ENCODE measurements around the gene RBMS3. TPM values are rescaled to one million over a fixed set of nuclear protein-coding genes. Genes with fewer than 3 reads are reported as not detected.

The RBMS3 gene
- total and polyA plus RNA-seq, 2 donors (not counting 1 experiment from before 2014, with no cell fraction given), result 26.9 to 68.4 TPM

DNA sequence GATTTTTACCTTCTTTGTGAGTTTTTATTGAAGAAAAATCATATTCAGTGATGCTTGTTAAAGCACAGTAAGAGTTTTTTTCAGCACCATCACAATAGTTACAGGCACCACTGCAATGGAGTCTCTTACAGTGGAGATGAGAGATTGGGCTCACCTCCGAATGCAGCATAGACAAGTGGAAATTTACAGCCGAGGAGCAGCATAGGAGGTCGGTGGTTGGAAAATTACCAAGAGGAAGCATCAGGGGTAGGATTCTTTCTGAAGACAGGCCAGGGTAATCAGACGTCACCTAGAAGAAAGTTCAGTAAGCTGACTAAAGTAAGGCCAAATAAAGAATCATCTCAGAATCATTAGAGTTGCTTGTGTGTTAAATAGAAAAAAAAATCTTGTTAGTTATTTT is 491.6 kb downstream of the RBMS3 start:
- Histone ChIP-seq H4K20me1 (ENCODE audit: control insufficient read depth, extremely low read depth, insufficient read depth, low read length) (no peaks in the 10 kb centered on the region), H3K9me3 (ENCODE audit: control insufficient read depth, insufficient read depth, low read depth, low read length) (no peaks in the 10 kb centered on the region), H3K27me3 (ENCODE audit: control insufficient read depth, insufficient read depth, low read length) (no peaks in the 10 kb centered on the region), H3K4me2 (ENCODE audit: extremely low read depth, insufficient read depth, low read length) (no peak overlapping the region), H3K4me1 (ENCODE audit: control insufficient read depth, extremely low read depth, insufficient read depth, low read length) (no peaks in the 10 kb centered on the region), H3K4me3 (replicated peaks in 1 of 4; ENCODE audit: control extremely low read depth in 1 of 4, insufficient read depth in 1 of 4, low read depth in 3 of 4, low read length in 4 of 4) (no peak overlapping the region), H3K9ac (ENCODE audit: insufficient read depth, low read length) (no peak overlapping the region), H3K79me2 (ENCODE audit: control insufficient read depth, insufficient read depth, low read length) (no peaks in the 10 kb centered on the region), H3K27ac (ENCODE audit: insufficient read depth, low read length) (no peak overlapping the region), H2AFZ (ENCODE audit: low read length) (no peak overlapping the region), H3K36me3 (ENCODE audit: control insufficient read depth, insufficient read depth, low read length) (no peaks in the 10 kb centered on the region)
- TF ChIP-seq EZH2 (IDR thresholded peaks at IDR 0.05; ENCODE audit: low read length, missing control alignments), result no peak
- TF ChIP-seq, protein P1, sequence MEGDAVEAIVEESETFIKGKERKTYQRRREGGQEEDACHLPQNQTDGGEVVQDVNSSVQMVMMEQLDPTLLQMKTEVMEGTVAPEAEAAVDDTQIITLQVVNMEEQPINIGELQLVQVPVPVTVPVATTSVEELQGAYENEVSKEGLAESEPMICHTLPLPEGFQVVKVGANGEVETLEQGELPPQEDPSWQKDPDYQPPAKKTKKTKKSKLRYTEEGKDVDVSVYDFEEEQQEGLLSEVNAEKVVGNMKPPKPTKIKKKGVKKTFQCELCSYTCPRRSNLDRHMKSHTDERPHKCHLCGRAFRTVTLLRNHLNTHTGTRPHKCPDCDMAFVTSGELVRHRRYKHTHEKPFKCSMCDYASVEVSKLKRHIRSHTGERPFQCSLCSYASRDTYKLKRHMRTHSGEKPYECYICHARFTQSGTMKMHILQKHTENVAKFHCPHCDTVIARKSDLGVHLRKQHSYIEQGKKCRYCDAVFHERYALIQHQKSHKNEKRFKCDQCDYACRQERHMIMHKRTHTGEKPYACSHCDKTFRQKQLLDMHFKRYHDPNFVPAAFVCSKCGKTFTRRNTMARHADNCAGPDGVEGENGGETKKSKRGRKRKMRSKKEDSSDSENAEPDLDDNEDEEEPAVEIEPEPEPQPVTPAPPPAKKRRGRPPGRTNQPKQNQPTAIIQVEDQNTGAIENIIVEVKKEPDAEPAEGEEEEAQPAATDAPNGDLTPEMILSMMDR (conservative IDR thresholded peaks at IDR 0.05 in 1 of 2, IDR thresholded peaks at IDR 0.05 in 1 of 2; ENCODE audit: low read depth in 1 of 2, low read length in 2 of 2), result no peak
- DNase-seq (ENCODE audit: low read depth in 2 of 2), result no peak

DNA sequence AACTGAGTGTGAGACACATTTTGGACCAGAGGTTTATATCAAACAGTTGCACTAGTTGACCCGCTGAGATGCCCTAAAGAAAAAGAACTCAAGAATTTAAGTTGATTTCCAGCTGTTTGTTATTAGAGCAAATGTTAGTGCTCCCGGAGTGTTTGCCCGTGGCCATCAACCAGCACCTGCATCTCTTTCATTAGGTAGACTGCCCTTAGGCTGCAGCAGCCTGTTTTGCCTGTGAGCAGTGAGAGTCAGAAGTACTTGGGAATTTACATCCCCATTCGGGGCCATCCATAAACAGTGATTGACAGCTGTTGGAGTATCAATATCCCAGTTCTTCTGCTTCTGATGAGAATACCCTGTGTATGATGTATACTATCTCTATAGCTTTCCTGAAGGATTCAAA is 492.6 kb downstream of the RBMS3 start:
- H3K9ac ChIP-seq (ENCODE audit: insufficient read depth, low read length), result no peak overlapping the region
- H3K27me3 ChIP-seq (ENCODE audit: control insufficient read depth, insufficient read depth, low read length), result no peaks in the 10 kb centered on the region
- no peaks in the 10 kb centered on the region for H3K79me2 ChIP-seq (ENCODE audit: control insufficient read depth, insufficient read depth, low read length)
- no peak overlapping the region for H3K4me2 ChIP-seq (ENCODE audit: extremely low read depth, insufficient read depth, low read length)
- H3K4me1 ChIP-seq (ENCODE audit: control insufficient read depth, extremely low read depth, insufficient read depth, low read length), result no peaks in the 10 kb centered on the region
- no peak overlapping the region for H2AFZ ChIP-seq (ENCODE audit: low read length)
- H4K20me1 ChIP-seq (ENCODE audit: control insufficient read depth, extremely low read depth, insufficient read depth, low read length), result no peaks in the 10 kb centered on the region
- H3K27ac ChIP-seq (ENCODE audit: insufficient read depth, low read length), result no peak overlapping the region
- no peaks in the 10 kb centered on the region for H3K36me3 ChIP-seq (ENCODE audit: control insufficient read depth, insufficient read depth, low read length)
- DNase-seq (ENCODE audit: low read depth in 2 of 2), result no peak
- TF ChIP-seq, protein P1 (conservative IDR thresholded peaks at IDR 0.05 in 1 of 2, IDR thresholded peaks at IDR 0.05 in 1 of 2; ENCODE audit: low read depth in 1 of 2, low read length in 2 of 2), result no peak
- no peak for TF ChIP-seq EZH2 (IDR thresholded peaks at IDR 0.05; ENCODE audit: low read length, missing control alignments)
- H3K9me3 ChIP-seq (ENCODE audit: control insufficient read depth, insufficient read depth, low read depth, low read length), result no peaks in the 10 kb centered on the region
- H3K4me3 ChIP-seq (replicated peaks in 1 of 4; ENCODE audit: control extremely low read depth in 1 of 4, insufficient read depth in 1 of 4, low read depth in 3 of 4, low read length in 4 of 4), result no peak overlapping the region

DNA sequence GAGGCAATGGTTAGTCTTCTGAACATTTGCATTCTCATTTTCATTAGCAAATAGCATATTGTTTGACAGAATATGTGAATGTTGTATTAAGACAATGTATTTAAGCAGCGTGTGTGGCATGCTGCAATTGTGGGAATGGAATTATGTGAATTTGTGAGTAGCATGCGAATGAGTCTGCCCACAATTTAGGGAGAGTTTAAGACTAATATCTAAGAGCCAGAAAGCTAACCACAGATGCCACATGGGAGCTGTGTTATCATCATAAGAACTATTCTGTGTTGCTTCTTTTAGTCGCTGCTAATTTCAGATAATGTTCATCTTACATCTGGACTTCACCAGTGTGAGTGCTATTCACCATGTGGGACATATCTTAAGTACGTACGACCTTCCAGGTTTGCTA is 494.5 kb downstream of the RBMS3 start:
- Histone ChIP-seq H3K27ac (ENCODE audit: insufficient read depth, low read length) (no peak overlapping the region), H2AFZ (ENCODE audit: low read length) (no peak overlapping the region), H4K20me1 (ENCODE audit: control insufficient read depth, extremely low read depth, insufficient read depth, low read length) (no peaks in the 10 kb centered on the region), H3K9me3 (ENCODE audit: control insufficient read depth, insufficient read depth, low read depth, low read length) (no peaks in the 10 kb centered on the region), H3K4me2 (ENCODE audit: extremely low read depth, insufficient read depth, low read length) (no peak overlapping the region), H3K36me3 (ENCODE audit: control insufficient read depth, insufficient read depth, low read length) (no peaks in the 10 kb centered on the region), H3K4me3 (replicated peaks in 1 of 4; ENCODE audit: control extremely low read depth in 1 of 4, insufficient read depth in 1 of 4, low read depth in 3 of 4, low read length in 4 of 4) (no peak overlapping the region), H3K4me1 (ENCODE audit: control insufficient read depth, extremely low read depth, insufficient read depth, low read length) (no peaks in the 10 kb centered on the region), H3K79me2 (ENCODE audit: control insufficient read depth, insufficient read depth, low read length) (no peaks in the 10 kb centered on the region), H3K27me3 (ENCODE audit: control insufficient read depth, insufficient read depth, low read length) (no peaks in the 10 kb centered on the region), H3K9ac (ENCODE audit: insufficient read depth, low read length) (no peak overlapping the region)
- TF ChIP-seq, protein P1 (conservative IDR thresholded peaks at IDR 0.05 in 1 of 2, IDR thresholded peaks at IDR 0.05 in 1 of 2; ENCODE audit: low read depth in 1 of 2, low read length in 2 of 2), result no peak
- no peak for TF ChIP-seq EZH2 (IDR thresholded peaks at IDR 0.05; ENCODE audit: low read length, missing control alignments)
- peak in 1 of 2 donors; percentile 76 for DNase-seq (ENCODE audit: low read depth in 2 of 2)
